Measurements from ENCODE around the gene NSF.
"Not testable (repeated sequence)": the region's sequence is repeated elsewhere in the genome, so short reads cannot be mapped to it uniquely, and the experiment has no call there.

NSF gene

DNA sequence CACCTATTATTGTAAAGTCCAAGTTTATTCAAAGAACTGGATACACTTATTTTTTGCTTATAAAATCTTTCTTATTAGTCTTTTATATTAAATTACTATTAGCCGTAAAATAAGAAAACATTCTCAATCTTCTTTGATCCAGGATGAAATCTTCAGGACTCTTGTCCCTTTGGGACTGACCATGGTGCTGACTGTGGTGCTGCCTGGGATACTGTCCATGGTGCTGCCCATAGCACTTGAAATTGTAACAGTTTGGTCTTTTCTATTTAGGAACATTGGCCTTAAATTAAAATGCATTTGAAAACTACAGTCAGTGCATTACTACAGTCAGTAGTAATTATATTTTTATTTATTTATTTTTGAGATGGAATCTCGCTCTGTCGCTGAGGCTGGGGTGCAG lies 41.7 kb downstream of the NSF start:
- DNase-seq, result not testable (repeated sequence)

DNA sequence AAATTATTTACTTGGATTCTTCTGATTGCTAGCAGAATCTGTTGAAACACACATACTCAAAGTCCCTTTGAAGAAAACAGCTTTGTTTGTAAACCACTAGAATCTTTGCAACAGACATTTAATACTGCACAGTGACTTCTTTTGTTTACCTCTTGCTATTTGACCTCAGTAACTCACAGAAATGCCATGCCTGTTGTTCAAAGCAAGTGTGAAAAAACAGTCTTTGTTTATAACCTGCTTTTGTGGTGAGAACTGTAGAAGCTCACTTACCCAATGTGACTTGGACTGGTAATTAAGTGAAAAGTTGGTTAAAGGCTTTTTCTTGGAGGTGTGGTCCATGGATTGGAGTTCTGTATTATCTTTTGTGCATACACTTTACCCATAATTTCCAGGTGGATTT lies 44.4 kb downstream of the NSF start:
- not testable (repeated sequence) for DNase-seq

DNA sequence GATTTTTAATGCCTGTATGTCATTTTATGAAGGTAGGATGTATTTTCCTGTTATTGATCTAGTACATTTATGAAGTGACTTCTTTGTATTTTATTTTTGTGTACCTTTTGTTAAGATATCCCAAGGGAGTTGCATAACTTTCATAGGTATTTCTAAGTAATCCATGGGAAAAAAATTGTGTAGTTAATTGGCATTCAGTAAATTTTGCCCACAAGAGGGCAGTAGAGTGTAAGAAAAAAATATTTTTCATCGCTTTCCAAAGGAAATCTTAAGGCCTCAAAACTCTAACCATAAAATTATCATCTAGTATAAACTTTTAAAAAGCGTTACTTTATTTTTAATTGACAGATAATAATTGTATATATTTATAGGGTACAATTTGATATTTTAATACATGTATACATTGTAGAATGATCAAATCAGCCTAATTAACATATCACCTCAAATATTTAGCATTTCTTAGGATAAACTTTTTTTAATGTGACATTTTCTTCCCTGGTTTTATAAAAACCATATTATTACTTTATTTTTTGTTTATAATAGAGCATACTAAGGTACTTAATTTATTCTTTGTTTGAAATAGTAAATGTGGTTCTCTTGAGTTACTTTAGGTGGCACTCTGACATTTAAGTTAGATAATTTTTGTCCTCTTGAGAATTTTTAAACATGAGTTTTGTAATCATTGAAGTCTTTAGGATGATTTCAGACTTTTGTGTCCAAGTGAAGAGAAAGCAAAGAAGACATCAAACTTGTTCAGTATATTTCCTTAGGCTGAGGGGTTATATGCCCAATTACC lies 51.6 kb downstream of the NSF start:
- DNase-seq, result not testable (repeated sequence)

DNA sequence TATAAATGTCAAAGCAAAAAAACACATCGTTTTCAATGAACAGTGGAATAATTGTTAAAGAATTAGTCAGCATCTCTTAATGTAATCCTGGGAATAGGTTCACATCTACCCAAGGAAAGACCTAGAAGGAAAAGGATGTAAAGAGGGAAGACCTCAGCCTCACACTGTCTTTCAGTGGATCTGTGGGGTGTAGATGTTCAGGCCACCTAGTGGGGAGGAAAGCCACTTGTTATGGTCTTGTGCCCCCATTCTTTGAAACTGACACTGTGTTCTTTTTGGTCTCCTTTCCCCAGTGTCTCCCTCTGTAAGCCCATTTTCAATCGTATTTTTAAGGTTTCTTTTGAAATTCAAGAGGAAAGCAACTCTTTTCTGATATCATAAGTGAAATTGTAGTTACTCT lies 56.8 kb downstream of the NSF start:
- not testable (repeated sequence) for DNase-seq

DNA sequence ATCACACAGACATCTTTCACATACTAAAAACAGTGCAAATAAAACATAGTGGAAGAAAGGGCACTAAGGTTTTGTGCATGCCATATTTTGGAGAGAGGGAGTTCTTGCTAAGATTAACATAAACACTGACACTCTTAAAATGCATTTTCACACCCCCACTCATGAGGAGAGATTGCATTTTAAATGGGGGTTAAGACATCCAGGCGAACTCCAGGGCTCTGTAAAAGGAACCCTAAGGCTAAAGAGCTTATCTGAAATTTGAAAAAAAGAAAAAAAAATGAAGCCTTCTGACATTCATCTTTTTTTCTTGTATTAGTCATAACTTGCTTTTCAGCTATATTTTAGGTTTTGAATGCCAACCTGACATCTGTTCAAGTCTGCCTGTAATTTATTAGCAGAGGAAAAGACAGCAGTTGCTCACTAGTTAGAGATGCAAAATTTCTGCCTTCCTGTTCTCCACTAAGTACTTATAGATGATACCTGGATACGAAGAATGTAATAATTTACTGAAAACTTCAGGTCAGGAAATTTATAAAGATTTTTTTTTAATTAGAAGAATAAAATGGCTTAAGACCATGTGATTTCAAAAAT lies 57.3 kb downstream of the NSF start:
- DNase-seq, result not testable (repeated sequence)

DNA sequence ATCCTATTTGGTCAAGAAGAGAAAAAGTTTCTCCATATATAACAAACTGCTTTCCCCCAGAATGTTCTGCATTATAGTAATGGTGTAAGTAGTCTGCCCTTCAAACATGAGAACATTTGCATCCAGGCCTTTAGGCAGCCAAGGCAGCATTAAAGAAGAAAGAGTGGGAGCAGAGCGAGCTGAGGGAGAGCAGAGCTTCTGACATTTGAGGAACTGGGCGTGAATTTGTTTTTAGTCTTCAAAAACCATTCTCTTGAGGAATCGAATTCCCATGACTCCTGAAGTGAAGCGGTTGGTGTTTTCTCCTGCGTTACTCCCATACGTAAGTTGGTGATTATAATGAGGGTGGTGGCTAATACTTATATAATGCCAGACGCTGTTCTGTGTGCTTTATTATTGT lies 58.8 kb downstream of the NSF start:
- not testable (repeated sequence) for DNase-seq

DNA sequence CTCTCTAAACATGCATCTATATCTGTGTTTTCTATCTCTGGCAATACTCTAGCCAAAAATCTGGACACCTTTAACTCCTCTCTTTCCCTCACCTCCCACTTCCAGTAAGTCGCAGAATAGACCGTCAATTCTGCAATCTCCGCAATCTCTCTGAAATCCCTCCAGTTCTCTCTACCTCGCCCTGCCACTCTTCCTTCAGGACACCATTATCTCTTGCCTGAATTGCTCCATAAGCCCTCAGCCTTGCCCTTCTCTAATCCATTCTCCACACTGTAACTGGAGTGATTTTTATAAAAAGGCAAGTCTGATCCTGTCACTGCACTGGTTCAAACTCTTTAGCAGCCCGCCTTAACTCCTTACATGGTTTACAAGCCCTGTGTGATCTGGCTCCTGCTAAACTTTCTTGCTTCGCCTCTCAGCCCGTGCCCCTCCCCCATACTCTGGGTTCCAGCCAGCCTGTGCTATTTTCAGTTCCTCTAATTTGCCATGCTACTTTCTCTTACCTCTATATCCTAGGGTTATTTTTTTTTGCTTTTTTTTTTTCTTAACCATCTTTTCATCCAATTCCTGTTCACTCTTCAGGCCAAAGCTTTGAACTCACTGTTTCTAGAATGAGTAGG lies 61.7 kb downstream of the NSF start:
- DNase-seq, result not testable (repeated sequence)

DNA sequence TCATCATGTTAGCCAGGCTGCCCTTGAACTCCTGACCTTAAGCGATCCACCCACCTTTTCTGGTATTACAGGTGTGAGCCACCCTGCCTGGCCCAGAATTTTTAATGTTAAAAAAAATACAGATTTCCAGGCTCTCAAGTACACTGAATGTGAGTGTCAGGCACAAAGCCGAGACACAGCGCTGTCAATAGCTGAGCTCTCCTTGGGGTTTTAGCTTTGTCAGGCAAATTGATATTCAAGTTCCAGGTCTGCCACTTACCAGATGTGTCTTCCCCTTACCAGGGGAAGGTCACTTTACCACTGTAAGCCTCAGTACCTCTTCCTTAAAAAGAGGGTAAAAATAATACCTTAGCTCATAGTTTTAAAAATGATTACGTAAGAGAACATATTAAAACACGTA lies 67.8 kb downstream of the NSF start:
- not testable (repeated sequence) for DNase-seq

DNA sequence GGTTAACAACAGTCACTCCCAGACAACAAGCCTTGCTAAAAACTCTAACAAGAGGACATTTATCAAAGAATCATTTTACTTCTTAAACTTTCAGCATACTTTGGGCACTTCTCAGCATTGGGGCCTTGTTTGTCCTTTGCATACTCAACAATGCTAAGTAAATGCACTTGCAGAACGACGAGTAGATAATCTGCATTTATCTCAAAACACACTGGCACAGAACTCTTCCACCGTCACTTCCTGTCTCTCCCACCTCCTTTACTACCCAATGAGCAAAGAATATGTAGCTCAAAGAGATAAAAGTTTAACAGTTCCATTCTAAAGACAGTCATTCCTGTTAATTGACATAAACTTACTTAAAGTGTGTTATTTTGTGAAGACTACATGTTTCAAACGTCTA lies 69.2 kb downstream of the NSF start:
- DNase-seq, result not testable (repeated sequence)

DNA sequence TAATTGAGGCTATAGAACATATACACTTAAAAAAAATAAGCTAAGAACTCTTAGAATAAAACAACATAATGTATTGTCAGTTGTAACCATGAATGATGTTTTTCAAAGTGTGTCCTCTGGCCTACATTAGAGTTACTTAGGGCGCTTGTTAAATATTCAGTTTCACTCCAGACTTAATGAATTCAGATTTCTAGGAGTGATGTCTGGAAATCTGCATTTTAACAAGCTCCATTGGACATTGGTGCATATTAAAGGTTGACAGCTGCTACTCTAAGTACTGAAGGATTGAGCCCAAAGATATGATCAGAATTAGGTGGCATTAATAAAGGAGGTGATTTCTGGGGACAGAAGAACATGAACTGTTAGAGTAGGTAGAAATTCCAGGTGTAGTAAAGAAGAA lies 72.7 kb downstream of the NSF start:
- not testable (repeated sequence) for DNase-seq

DNA sequence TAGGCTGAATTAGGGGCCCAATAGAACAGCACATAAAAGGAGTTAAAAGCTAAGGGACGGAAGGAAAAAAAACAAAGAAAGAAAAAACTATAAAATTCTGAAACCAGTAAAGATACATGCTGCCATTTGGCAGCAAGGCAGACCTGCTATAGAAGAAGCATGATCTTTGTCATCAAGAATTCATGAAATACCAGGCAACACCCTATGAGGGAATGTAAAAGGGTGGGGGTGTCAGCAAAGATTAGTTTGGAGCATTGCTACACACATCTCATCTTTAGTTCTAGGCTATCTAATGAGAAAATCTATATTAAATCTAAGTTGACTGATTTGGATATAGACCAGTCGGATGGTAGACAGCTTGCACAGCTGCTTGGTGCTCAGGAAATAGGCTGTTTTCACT lies 73.1 kb downstream of the NSF start:
- DNase-seq, result not testable (repeated sequence)

DNA sequence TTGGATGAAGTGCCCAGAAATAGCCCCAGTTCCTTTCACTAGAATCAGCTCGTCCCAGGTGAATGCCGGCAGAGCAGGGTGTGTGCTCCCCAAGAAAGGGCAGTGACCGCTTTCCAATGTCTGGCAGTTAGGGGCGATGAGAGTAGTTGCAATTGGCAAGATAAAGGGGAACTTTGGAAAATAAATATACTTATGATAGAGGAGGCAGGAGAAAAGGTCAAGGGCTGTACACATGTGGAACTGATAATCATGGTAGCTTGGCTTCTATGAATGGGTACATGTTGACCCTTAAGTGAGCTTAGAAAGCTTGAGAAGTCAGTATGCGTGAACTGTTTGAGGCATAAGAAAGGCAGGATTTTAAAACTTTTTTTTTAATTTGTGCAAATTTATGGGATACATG lies 75.5 kb downstream of the NSF start:
- not testable (repeated sequence) for DNase-seq

DNA sequence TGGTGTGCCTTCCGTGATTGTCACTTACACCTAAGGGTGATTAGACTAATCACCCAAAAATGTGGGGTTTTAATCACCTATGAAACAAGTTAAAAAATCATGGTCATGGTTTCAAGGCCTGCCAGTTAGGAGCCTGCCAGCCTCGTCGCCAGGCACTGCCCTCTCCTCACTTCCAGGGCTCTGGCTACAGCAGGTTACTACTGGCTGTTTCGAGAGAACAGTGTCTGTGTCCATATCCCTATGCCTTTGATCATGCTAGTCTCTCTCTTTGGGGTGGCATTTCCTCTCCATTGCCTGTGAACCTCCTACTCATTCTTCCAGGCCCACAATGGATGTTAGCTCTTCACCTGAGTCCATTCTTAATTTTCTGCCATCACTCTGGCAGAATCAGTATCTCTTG lies 80.3 kb downstream of the NSF start:
- not testable (repeated sequence) for DNase-seq

DNA sequence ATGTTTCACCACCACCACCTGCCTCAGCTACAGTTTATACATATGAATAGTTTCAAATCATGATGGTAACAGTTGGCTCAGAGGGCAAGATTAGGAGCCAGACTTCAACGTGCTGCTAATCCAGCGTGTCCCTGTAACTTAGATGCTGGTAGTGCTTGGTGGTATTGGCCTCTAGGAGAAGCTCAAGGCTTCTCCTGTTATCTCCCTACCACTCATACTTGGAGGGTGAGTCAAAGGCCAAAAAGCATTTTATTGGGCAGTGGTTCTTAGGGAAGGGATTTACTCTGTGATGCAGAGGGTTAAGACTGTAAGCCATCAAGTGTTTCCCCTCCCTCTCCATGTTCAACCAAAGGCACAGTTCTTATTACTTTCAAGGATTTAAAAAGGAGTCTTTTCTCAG lies 82.3 kb downstream of the NSF start:
- DNase-seq, result not testable (repeated sequence)

DNA sequence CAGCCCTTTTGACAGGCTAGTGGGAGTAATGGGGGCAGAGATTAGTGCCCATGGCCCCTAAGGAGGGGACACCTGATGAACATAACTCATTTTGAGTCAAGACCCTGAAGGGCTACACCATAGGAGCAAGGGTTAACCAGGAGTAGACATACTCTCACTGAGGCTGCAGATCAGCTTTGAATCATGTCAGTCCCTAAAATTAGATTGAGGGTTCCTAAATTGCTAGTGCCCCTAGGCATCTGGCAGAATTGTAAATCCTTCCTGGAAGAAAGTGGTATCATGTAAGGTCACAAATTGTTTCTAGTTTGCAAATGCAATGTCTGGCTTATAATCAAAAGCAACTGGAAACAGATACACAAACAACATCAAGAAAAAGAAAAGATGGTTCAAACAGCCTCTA lies 87.3 kb downstream of the NSF start:
- not testable (repeated sequence) for DNase-seq

DNA sequence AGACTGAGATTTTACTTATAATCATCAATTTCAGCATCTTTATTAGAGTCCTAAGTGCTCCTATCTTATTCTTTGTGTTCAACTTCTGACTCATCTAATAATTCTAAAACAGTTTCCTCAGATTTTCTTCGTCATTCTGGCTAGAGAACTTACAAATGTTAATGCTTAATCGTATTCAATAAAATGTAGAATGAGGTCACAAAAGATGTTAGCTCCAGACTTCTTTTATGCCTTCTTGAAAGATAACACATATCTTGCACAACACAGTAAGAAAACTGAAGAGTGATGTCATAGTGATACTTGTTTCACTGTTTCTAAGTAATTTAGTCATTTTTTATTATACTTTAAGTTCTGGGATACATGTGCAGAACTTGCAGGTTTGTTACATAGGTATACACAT lies 93.2 kb downstream of the NSF start:
- DNase-seq, result not testable (repeated sequence)

DNA sequence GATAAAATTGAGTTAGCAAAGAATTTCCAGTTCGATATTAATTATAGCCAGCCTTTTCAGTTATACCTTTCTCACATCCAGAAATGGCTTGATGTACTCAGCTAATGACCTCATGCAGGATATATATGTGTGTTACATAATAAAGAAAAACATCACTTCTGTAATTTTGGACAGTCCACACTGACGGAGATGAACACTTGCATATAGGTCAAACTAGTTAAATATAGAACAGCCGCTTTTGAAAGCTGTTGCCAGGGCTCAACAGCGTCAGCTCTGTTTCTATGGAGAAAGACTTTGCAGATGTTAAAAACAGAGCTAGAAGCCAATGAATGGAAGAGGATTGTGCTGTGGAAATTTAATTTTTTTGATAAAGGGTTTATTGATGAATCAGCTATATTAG lies 94.8 kb downstream of the NSF start:
- not testable (repeated sequence) for DNase-seq

DNA sequence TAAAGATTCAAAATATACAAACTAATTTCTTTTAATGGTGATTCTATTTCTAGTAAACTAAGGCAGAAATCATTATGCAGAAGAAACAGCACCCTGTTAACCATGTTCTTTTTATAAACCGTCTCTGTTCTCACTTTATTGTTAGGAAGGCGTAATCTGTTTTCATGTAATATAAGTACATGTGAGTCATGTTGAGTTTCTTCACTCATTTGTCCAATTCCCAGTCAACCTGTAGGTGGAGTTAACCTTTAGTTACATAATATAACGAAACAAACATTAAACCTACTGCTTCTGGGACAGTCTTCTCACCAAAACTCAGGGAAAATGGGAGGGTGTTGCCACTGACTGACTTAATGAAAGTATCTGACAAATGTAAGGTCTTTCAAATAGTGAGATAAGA lies 101.7 kb downstream of the NSF start:
- DNase-seq, result not testable (repeated sequence)

DNA sequence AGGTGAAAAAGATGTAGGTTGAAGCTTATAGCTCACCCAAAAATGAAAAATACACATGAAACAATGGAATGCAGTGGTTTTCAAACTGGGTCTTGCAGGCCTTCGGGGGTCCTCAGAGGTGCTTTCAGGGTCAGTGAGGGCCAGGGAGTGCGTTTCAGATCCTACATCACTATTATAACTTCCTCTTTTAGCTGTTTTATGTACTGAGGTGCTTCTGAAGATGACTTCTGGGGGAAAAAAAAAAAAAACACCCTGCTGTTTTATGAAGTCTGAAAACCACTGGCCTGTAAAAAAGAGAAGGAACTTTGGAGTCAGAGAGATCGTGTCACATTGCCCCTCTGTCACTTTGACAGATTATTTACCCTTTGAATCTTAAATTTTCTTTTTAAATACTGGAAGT lies 102.8 kb downstream of the NSF start:
- DNase-seq, result not testable (repeated sequence)

DNA sequence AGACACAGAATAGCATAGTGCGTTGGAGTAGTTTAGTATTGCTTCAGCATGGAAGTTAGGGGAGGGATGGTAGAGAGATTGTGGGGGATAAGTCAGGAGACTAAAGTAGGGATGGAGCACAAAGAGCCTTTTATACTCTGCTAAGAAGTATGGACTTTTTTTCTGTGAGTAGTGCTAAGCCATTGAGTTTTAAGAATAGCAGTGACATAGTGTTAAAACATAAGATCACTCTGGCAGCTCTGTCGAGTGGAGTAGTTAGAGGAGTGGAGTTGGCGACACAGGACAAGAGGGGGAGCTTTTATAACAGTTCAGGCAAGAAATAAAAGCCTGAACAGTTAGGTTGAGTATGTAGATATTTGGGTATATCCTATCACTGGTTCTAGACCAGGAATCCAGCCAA lies 106.1 kb downstream of the NSF start:
- DNase-seq, result not testable (repeated sequence)

DNA sequence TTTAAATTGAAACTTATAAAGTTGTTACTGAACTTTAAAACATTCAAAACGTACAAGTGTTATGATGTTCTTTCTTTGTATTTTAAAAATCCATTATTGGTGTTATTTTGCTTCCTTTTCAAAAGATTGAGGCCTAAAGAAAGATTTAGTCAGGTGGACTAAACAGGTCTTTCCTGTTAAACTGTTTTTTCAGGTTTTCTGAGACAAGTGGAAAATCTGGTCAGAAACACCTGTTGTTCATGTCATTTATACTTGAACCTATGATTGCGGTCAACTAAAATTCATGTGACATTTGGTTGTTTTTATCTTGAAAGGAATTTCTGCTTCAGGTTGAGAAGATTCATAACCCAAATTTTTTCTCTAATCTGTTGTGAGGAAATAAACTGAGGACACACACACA lies 108.5 kb downstream of the NSF start:
- DNase-seq, result not testable (repeated sequence)

DNA sequence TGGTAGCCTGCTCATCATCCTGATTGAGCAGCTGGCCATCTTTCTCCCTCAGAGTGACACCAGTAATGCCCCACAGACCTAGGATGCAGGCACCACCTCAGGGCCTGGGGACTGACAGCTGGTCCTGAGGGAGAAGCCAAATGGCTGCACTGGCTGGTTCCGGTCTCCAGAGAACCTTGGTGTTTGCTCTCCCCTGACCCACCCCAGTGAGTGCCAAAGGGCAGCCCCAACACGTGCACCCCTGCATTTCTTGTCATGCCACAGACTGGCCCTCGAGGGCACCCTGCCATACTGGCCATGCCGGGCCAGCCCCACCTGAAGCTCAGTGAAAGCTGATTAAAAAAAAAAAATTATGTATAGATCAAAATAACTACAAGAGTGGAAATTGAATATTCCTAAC lies 127.5 kb downstream of the NSF start:
- DNase-seq, result no peak

DNA sequence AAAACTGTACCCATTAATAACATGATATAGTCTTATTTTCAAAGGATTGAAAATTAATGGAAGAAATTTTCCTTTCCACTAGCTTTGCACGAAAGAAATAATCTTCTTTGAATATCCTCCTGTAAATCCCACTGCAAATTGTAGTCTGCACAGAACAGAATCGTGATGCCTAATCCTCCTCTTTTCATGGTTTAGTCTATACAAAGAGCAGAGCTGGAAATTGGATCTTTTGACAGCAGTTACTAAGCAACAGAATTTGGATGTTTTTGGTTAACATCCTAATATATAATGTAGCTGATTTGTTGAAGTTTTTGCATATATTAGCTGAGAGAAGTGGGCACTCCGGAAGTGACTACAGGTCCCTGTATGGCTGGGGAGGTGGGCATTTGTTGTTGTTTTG lies 129.4 kb downstream of the NSF start:
- DNase-seq, result no peak

DNA sequence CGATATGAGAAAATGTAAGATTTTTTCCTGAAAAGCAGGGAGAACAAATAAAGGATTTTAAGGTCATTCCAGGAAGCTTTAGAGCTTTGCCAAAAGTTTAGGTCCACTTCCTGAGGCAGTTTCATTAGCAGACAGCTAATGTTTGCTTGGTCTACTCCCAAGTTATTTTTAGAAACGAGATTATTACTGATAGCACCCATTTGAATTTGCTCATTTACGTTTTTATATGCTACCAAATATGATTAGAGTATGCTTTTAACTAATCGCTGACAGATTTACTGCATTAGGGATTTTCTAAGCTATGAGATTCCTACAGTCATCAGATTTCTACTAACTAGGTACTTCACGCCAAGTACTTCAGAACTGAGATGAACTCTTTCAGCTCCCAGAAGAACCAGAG lies 129.9 kb downstream of the NSF start:
- DNase-seq, result no peak
